Astrocyte (in vitro differentiated cells and primary cell): ENCODE data around the gene ZBTB12.

Experiments used
- CTCF ChIP-seq: IDR thresholded peaks from 2 replicates; pipeline ENCODE4 v1.5.1; 2011; ENCODE audit warnings: low read depth, mild to moderate bottlenecking, inconsistent platforms, low read length, moderate library complexity; ENCODE audit not compliant: insufficient read depth
- EZH2 ChIP-seq: IDR thresholded peaks from 2 replicates; pipeline ENCODE4 v1.6.1; 2012; ENCODE audit warnings: mild to moderate bottlenecking, low read length, inconsistent platforms; ENCODE audit not compliant: insufficient read depth

GRCh38 chr6:31882344-31882743, 19.5 kb downstream of the ZBTB12 start:
- no peak for TF ChIP-seq EZH2
- TF ChIP-seq CTCF = no peak
